Panc1 (cell line): Measurements from ENCODE around the gene LIPJ. TPM values are rescaled to one million over a fixed set of nuclear protein-coding genes. Genes with fewer than 3 reads are reported as not detected.

Source experiments
- ATAC-seq: fragments of 200-7000 bp; cut with Tn5 transposase; 2 replicates; pipeline ENCODE4 v1.9.1; 2020; ENCODE audit warnings: mild to moderate bottlenecking, moderate library complexity
- BruUV-seq: library from RNA; stranded (reverse); fragments of 400-500 nt; replicated peaks from 2 replicates; lab custom pipeline; 2021; lab: Mats Ljungman, UMichigan
- CTCF ChIA-PET: fragments of 300-600 bp; sonication (Branson Sonifier 250); formaldehyde crosslinking; loops from one replicate; lab custom pipeline; 2022; ENCODE audit warnings: antibody characterized with exemption; lab: Charles Lee
- POLR2A ChIA-PET: fragments of 300-600 bp; sonication (Branson Sonifier 250); formaldehyde crosslinking; loops from one replicate; lab custom pipeline; 2022; ENCODE audit warnings: antibody characterized with exemption; lab: Charles Lee
- DNase-seq: peaks from one replicate; pipeline ENCODE4 v3.0.0-alpha.2; 2010; ENCODE audit warnings: low read depth, low spot score
- H3K27ac ChIP-seq: 2 replicates; pipeline ENCODE4 v1.5.1; 2011; ENCODE audit warnings: mild to moderate bottlenecking, low read length, inconsistent platforms
- H3K27me3 ChIP-seq: fragments of 200-500 bp; sonication (Bioruptor generic); 2 replicates; pipeline ENCODE4 v1.6.0; 2014; ENCODE audit warnings: low read length, inconsistent platforms; ENCODE audit not compliant: control insufficient read depth, insufficient read depth
- H3K36me3 ChIP-seq: fragments of 200-500 bp; sonication (Bioruptor generic); 2 replicates; pipeline ENCODE4 v1.5.1; 2014; ENCODE audit warnings: inconsistent platforms, mild to moderate bottlenecking, low read length, moderate library complexity; ENCODE audit not compliant: control insufficient read depth, insufficient read depth
- H3K4me1 ChIP-seq: 2 replicates; pipeline ENCODE4 v1.5.1; 2011; ENCODE audit warnings: inconsistent platforms, mild to moderate bottlenecking, low read length, moderate library complexity; ENCODE audit not compliant: control insufficient read depth, insufficient read depth
- H3K4me3 ChIP-seq, 2 experiments: 2 replicates each; pipeline ENCODE4 v1.5.1; 2011 to 2012; ENCODE audit warnings: low read depth in 2 of 2, low read length in 2 of 2, mild to moderate bottlenecking in 2 of 2, inconsistent platforms in 1 of 2, moderate library complexity in 1 of 2
- H3K9me3 ChIP-seq: fragments of 200-500 bp; sonication (Bioruptor generic); 2 replicates; pipeline ENCODE4 v1.5.1; 2014; ENCODE audit warnings: low read depth, mild to moderate bottlenecking, inconsistent platforms, low read length, moderate library complexity; ENCODE audit not compliant: control insufficient read depth, insufficient read depth
- POLR2AphosphoS5 ChIP-seq: IDR thresholded peaks from 2 replicates; pipeline ENCODE4 v1.6.1; 2012; ENCODE audit warnings: mild to moderate bottlenecking, low read depth, low read length, moderate library complexity
- SIN3A ChIP-seq: IDR thresholded peaks from 2 replicates; pipeline ENCODE4 v1.6.1; 2012; ENCODE audit warnings: low read depth, mild to moderate bottlenecking, low read length, moderate library complexity, borderline replicate concordance; ENCODE audit not compliant: insufficient read depth
- TCF7L2 ChIP-seq: IDR thresholded peaks from 2 replicates; pipeline ENCODE4 v1.6.1; 2011; ENCODE audit warnings: mild to moderate bottlenecking, low read depth, low read length, inconsistent platforms
- in situ Hi-C: cut with HindIII; loops from 2 replicates; pipeline ENCODE4 v1.10.0; 2016; ENCODE audit warnings: low sequenced_read_pairs, low pct_unique_long_range_greater_than_20kb
- intact Hi-C: fragments of 100-400 bp; cut with micrococcal nuclease; formaldehyde crosslinking; loops from one replicate; pipeline ENCODE4 v1.10.0; 2022; ENCODE audit not compliant: unreplicated experiment
- total RNA-seq: library from RNA; stranded (reverse); gene quantifications from one replicate; pipeline ENCODE4 v1.2.1, GENCODE V29; 2021; ENCODE audit not compliant: unreplicated experiment
- TF ChIP-seq, protein P1 (sequence below), 2 experiments: IDR thresholded peaks; 2 replicates each; pipeline ENCODE4 v1.6.1; 2011 to 2012; ENCODE audit warnings: low read depth in 2 of 2, control low read depth in 1 of 2, low read length in 1 of 2, mild to moderate bottlenecking in 1 of 2, moderate library complexity in 1 of 2; ENCODE audit not compliant: insufficient read depth in 1 of 2
- TF ChIP-seq, protein P2 (sequence below): fragments of 450-650 bp; IDR thresholded peaks from 2 replicates; pipeline ENCODE4 v1.5.1; 2017; ENCODE audit warnings: mild to moderate bottlenecking

LIPJ gene
- total RNA-seq, 1 experiment from 2014 or later, result not detected

DNA sequence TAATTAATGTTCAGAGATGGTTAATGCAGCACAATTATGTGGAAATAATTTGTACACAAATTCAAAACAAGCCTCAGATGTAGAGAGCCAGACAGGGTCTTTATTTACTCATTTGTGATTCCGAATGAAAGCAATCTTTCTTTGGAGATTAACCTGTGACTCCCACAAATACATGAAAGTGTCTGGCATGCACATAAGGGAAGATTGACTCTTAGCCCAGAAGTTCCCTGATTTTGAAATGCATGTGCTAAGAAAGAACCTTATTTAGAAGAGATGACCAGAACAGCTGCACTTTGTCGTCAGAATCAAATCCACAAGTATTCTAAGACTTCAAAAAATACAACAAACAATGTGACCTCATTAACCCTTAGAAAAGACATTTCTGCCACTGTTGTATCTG is 48.5 kb upstream of the LIPJ start:
- H3K4me3 ChIP-seq, result no peak overlapping the region
- no peak for TF ChIP-seq POLR2AphosphoS5
- no peak for TF ChIP-seq TCF7L2
- intact Hi-C loops (no loop called here), in situ Hi-C loops (no loop called here)
- H3K4me1 ChIP-seq, result peaks cover 4% of the 10 kb centered on the region; the same call in 1 of the 2 replicates
- CTCF ChIA-PET, result no interaction called here
- DNase-seq (no peak), ATAC-seq (no peak)
- POLR2A ChIA-PET, result no interaction called here
- BruUV-seq, result no TSS peak
- H3K27ac ChIP-seq, result no peak overlapping the region
- no peaks in the 10 kb centered on the region for H3K27me3 ChIP-seq
- no peaks in the 10 kb centered on the region for H3K36me3 ChIP-seq
- H3K9me3 ChIP-seq, result no peaks in the 10 kb centered on the region

DNA sequence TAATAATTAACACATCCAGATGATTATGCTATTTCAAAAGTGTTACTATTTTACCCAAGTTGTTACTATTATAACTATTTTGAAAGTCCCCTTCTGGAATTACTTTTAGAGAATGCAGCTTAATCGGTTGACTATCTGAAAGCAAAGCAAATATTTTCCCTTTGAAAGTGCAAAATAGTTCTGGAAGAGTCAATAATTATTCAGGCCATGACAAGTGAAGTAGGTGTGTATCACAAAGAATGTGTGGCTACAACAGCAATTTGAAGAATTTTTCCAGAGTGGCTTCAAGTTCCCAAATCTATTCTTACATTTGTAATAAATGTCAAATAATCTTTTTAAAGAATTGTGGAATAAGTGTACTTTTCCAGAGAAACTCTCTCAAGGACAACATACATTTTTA is 46.2 kb upstream of the LIPJ start:
- Histone ChIP-seq H3K27ac (no peak overlapping the region), H3K4me1 (peaks cover 4% of the 10 kb centered on the region; the same call in 1 of the 2 replicates), H3K4me3 (no peak overlapping the region), H3K27me3 (no peaks in the 10 kb centered on the region), H3K36me3 (no peaks in the 10 kb centered on the region), H3K9me3 (no peaks in the 10 kb centered on the region)
- in situ Hi-C loops, result no loop called here
- DNase-seq (no peak), ATAC-seq (no peak)
- CTCF ChIA-PET, result no interaction called here
- BruUV-seq, result no TSS peak
- POLR2A ChIA-PET, result no interaction called here
- TF ChIP-seq SIN3A (no peak), POLR2AphosphoS5 (no peak), TCF7L2 (no peak)
- TF ChIP-seq, protein P1, sequence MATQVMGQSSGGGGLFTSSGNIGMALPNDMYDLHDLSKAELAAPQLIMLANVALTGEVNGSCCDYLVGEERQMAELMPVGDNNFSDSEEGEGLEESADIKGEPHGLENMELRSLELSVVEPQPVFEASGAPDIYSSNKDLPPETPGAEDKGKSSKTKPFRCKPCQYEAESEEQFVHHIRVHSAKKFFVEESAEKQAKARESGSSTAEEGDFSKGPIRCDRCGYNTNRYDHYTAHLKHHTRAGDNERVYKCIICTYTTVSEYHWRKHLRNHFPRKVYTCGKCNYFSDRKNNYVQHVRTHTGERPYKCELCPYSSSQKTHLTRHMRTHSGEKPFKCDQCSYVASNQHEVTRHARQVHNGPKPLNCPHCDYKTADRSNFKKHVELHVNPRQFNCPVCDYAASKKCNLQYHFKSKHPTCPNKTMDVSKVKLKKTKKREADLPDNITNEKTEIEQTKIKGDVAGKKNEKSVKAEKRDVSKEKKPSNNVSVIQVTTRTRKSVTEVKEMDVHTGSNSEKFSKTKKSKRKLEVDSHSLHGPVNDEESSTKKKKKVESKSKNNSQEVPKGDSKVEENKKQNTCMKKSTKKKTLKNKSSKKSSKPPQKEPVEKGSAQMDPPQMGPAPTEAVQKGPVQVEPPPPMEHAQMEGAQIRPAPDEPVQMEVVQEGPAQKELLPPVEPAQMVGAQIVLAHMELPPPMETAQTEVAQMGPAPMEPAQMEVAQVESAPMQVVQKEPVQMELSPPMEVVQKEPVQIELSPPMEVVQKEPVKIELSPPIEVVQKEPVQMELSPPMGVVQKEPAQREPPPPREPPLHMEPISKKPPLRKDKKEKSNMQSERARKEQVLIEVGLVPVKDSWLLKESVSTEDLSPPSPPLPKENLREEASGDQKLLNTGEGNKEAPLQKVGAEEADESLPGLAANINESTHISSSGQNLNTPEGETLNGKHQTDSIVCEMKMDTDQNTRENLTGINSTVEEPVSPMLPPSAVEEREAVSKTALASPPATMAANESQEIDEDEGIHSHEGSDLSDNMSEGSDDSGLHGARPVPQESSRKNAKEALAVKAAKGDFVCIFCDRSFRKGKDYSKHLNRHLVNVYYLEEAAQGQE (IDR thresholded peaks at IDR 0.05; ENCODE audit: insufficient read depth in 1 of 2, low read depth in 2 of 2, low read length in 1 of 2), result no peak
- TF ChIP-seq, protein P2, sequence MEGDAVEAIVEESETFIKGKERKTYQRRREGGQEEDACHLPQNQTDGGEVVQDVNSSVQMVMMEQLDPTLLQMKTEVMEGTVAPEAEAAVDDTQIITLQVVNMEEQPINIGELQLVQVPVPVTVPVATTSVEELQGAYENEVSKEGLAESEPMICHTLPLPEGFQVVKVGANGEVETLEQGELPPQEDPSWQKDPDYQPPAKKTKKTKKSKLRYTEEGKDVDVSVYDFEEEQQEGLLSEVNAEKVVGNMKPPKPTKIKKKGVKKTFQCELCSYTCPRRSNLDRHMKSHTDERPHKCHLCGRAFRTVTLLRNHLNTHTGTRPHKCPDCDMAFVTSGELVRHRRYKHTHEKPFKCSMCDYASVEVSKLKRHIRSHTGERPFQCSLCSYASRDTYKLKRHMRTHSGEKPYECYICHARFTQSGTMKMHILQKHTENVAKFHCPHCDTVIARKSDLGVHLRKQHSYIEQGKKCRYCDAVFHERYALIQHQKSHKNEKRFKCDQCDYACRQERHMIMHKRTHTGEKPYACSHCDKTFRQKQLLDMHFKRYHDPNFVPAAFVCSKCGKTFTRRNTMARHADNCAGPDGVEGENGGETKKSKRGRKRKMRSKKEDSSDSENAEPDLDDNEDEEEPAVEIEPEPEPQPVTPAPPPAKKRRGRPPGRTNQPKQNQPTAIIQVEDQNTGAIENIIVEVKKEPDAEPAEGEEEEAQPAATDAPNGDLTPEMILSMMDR, result no peak
- intact Hi-C loops, result no loop called here

DNA sequence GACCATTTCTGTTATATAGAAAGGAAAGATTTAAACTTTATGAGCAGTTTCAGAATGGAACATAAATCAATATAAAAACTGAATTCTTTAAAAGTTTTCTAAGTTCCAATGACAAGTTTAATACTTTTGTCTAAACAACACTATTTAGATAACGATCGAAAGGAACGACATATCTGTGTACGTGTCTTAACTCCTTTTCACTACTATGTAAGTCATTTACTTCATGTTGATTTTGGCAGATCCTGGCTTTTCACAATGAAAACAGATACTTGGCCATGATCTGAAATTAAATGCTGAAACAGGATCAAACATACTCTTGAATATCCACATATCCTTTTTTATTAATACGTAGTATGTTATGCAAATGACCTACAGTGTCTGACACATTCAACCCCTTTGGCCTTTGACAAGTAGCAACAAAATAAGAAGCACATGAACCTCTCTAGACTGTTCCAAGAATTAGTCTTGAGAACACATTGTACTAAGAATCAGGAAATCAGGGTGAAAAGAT is 45.4 kb upstream of the LIPJ start:
- Histone ChIP-seq H3K36me3 (no peaks in the 10 kb centered on the region), H3K4me3 (no peak overlapping the region), H3K9me3 (no peaks in the 10 kb centered on the region), H3K27me3 (no peaks in the 10 kb centered on the region), H3K4me1 (peaks cover 4% of the 10 kb centered on the region; the same call in 1 of the 2 replicates), H3K27ac (no peak overlapping the region)
- DNase-seq, result no peak
- intact Hi-C loops, result no loop called here
- CTCF ChIA-PET, result no interaction called here
- no TSS peak for BruUV-seq
- TF ChIP-seq, protein P1 (IDR thresholded peaks at IDR 0.05; ENCODE audit: insufficient read depth in 1 of 2, low read depth in 2 of 2, low read length in 1 of 2), result no peak
- TF ChIP-seq TCF7L2 (no peak), SIN3A (no peak), POLR2AphosphoS5 (no peak)
- TF ChIP-seq, protein P2, result no peak
- ATAC-seq, result no peak
- POLR2A ChIA-PET, result no interaction called here
- in situ Hi-C loops, result no loop called here
